ENCODE results near the gene ROR2.
"Not testable (repeated sequence)": the region's sequence is repeated elsewhere in the genome, so short reads cannot be mapped to it uniquely, and the experiment has no call there.

The ROR2 gene

GRCh38 chr9:91547081-91547480 lies 402.9 kb downstream of the ROR2 start:
- DNase-seq = no peak

GRCh38 chr9:91546574-91546973 lies 403.5 kb downstream of the ROR2 start:
- no peak for DNase-seq

- DNase-seq = no peak
Measured at GRCh38 chr9:91541734-91542133, 408.3 kb downstream of the ROR2 start.

GRCh38 chr9:91540506-91540905 lies 409.5 kb downstream of the ROR2 start:
- DNase-seq = peak; percentile 1 to 4

- DNase-seq = no peak
Measured at GRCh38 chr9:91536211-91536691, 413.8 kb downstream of the ROR2 start.

- no peak for DNase-seq
Measured at GRCh38 chr9:91534374-91534773, 415.7 kb downstream of the ROR2 start.

- DNase-seq = no peak
Measured at GRCh38 chr9:91533382-91533781, 416.6 kb downstream of the ROR2 start.

GRCh38 chr9:91532325-91532724 lies 417.7 kb downstream of the ROR2 start:
- no peak for DNase-seq

- DNase-seq = no peak
Measured at GRCh38 chr9:91530829-91531228, 419.2 kb downstream of the ROR2 start.

- DNase-seq = no peak
Measured at GRCh38 chr9:91522481-91522880, 427.5 kb downstream of the ROR2 start.

- DNase-seq = no peak
Measured at GRCh38 chr9:91519520-91520277, 430.3 kb downstream of the ROR2 start.

- DNase-seq = no peak
Measured at GRCh38 chr9:91518462-91518861, 431.6 kb downstream of the ROR2 start.

GRCh38 chr9:91517801-91518200 lies 432.2 kb downstream of the ROR2 start:
- DNase-seq = no peak

GRCh38 chr9:91517332-91517731 lies 432.7 kb downstream of the ROR2 start:
- not testable (repeated sequence) for DNase-seq

GRCh38 chr9:91516777-91517176 lies 433.3 kb downstream of the ROR2 start:
- DNase-seq = peak; percentile 61 to 74

- DNase-seq = no peak
Measured at GRCh38 chr9:91516081-91516480, 433.9 kb downstream of the ROR2 start.

- DNase-seq = peak; percentile 12 to 46
Measured at GRCh38 chr9:91515074-91515687, 434.8 kb downstream of the ROR2 start.
